Mesenchymal stem cell (in vitro differentiated cells and primary cell): ENCODE data around the gene DMGDH.

Experiments
- DNase-seq: peaks from one replicate; pipeline ENCODE4 v3.0.0-alpha.2; 2013
- H2AFZ ChIP-seq: one replicate; pipeline ENCODE4 v1.6.1; 2013; ENCODE audit warnings: low read depth, mild to moderate bottlenecking, control low read depth, inconsistent platforms, low read length, moderate library complexity
- H2AK5ac ChIP-seq: 2 replicates; pipeline ENCODE4 v1.6.1; 2013; ENCODE audit warnings: low read length, moderate library complexity, mild to moderate bottlenecking, inconsistent platforms; ENCODE audit not compliant: severe bottlenecking
- H2BK120ac ChIP-seq: one replicate; pipeline ENCODE4 v1.6.1; 2013; ENCODE audit warnings: low read depth, mild to moderate bottlenecking, inconsistent platforms, low read length, moderate library complexity
- H2BK12ac ChIP-seq, 2 experiments: one replicate each; pipeline ENCODE4 v1.6.1; 2013; ENCODE audit warnings: inconsistent platforms in 2 of 2, low read length in 2 of 2, mild to moderate bottlenecking in 2 of 2, moderate library complexity in 2 of 2, control low read depth in 1 of 2
- H2BK15ac ChIP-seq: one replicate; pipeline ENCODE4 v1.6.1; 2013; ENCODE audit warnings: mild to moderate bottlenecking, low read depth, inconsistent platforms; ENCODE audit not compliant: poor library complexity, severe bottlenecking
- H2BK5ac ChIP-seq: 2 replicates; pipeline ENCODE4 v1.6.1; 2013; ENCODE audit warnings: low read depth, mild to moderate bottlenecking, low read length, control low read depth, inconsistent platforms; ENCODE audit not compliant: poor library complexity, severe bottlenecking
- H3K14ac ChIP-seq, 2 experiments: one replicate each; pipeline ENCODE4 v1.6.1; 2013; ENCODE audit warnings: inconsistent platforms in 2 of 2, low read length in 2 of 2, control low read depth in 1 of 2, mild to moderate bottlenecking in 1 of 2, moderate library complexity in 1 of 2
- H3K18ac ChIP-seq, 2 experiments: one replicate each; pipeline ENCODE4 v1.6.1; 2013; ENCODE audit warnings: inconsistent platforms in 2 of 2, low read length in 2 of 2, control low read depth in 1 of 2, low read depth in 1 of 2, mild to moderate bottlenecking in 1 of 2
- H3K23ac ChIP-seq, 2 experiments: one replicate each; pipeline ENCODE4 v1.6.1; 2013; ENCODE audit warnings: inconsistent platforms in 2 of 2, low read length in 2 of 2, mild to moderate bottlenecking in 2 of 2, moderate library complexity in 2 of 2, control low read depth in 1 of 2
- H3K27ac ChIP-seq: 2 replicates; pipeline ENCODE4 v1.5.1; 2013; ENCODE audit warnings: mild to moderate bottlenecking, moderate library complexity, low read length, control low read depth, inconsistent platforms; ENCODE audit not compliant: poor library complexity, severe bottlenecking
- H3K27me3 ChIP-seq, 2 experiments: 2 replicates each; pipeline versions ENCODE4 v1.6.1 to v1.7.0; 2013; ENCODE audit warnings: low read length in 2 of 2, mild to moderate bottlenecking in 2 of 2, moderate library complexity in 2 of 2, control low read depth in 1 of 2, inconsistent platforms in 1 of 2; ENCODE audit not compliant: control insufficient read depth in 1 of 2, insufficient read depth in 1 of 2
- H3K36me3 ChIP-seq, 2 experiments: 2 replicates each; pipeline versions ENCODE4 v1.6.1 to v1.7.0; 2013; ENCODE audit warnings: low read length in 2 of 2, control low read depth in 1 of 2, inconsistent platforms in 1 of 2, low read depth in 1 of 2, mild to moderate bottlenecking in 1 of 2; ENCODE audit not compliant: insufficient read depth in 2 of 2, control insufficient read depth in 1 of 2
- H3K4ac ChIP-seq, 2 experiments: one replicate each; pipeline ENCODE4 v1.6.1; 2013; ENCODE audit warnings: inconsistent platforms in 2 of 2, low read length in 2 of 2, mild to moderate bottlenecking in 2 of 2, moderate library complexity in 2 of 2, control low read depth in 1 of 2, low read depth in 1 of 2
- H3K4me1 ChIP-seq: 2 replicates; pipeline ENCODE4 v1.6.1; 2013; ENCODE audit warnings: low read depth, low read length, control low read depth; ENCODE audit not compliant: control insufficient read depth, insufficient read depth
- H3K4me2 ChIP-seq: 2 replicates; pipeline ENCODE4 v1.6.1; 2013; ENCODE audit warnings: low read length, mild to moderate bottlenecking, inconsistent platforms; ENCODE audit not compliant: poor library complexity, severe bottlenecking
- H3K4me3 ChIP-seq, 2 experiments: 2 replicates each; pipeline versions ENCODE4 v1.5.1 to v1.7.0; 2013; ENCODE audit warnings: low read length in 2 of 2, mild to moderate bottlenecking in 2 of 2, control low read depth in 1 of 2, low read depth in 1 of 2; ENCODE audit not compliant: insufficient read depth in 1 of 2
- H3K79me1 ChIP-seq: replicated peaks from 2 replicates; pipeline ENCODE4 v1.6.1; 2013; ENCODE audit warnings: mild to moderate bottlenecking, control low read depth, low read length, inconsistent platforms; ENCODE audit not compliant: poor library complexity, severe bottlenecking
- H3K9ac ChIP-seq: 2 replicates; pipeline ENCODE4 v1.7.0; 2013; ENCODE audit warnings: mild to moderate bottlenecking, low read length, moderate library complexity
- H3K9me3 ChIP-seq: 2 replicates; pipeline ENCODE4 v1.7.0; 2013; ENCODE audit warnings: mild to moderate bottlenecking, low read length; ENCODE audit not compliant: control insufficient read depth
- H4K8ac ChIP-seq: one replicate; pipeline ENCODE4 v1.6.1; 2013; ENCODE audit warnings: inconsistent platforms, mild to moderate bottlenecking, low read length, moderate library complexity
- H4K91ac ChIP-seq: one replicate; pipeline ENCODE4 v1.6.1; 2013; ENCODE audit warnings: mild to moderate bottlenecking, low read length, inconsistent platforms
- WGBS: methylation state at CpG from one replicate; pipeline ENCODE4 v1.1.7; 2013; ENCODE audit warnings: mixed read lengths; 5-methylcytosine and 5-hydroxymethylcytosine counted together

The DMGDH gene

GRCh38 chr5:79025054-79025472 lies 44.4 kb downstream of the DMGDH start:
- Histone ChIP-seq H2AK5ac (no peak overlapping the region), H3K4me1 (peaks cover 3% of the 10 kb centered on the region), H2BK15ac (no peak overlapping the region), H3K18ac (no peak overlapping the region), H3K4me3 (peak overlapping the region in 1 of 2 experiments; percentile 74), H2BK12ac (no peak overlapping the region), H2AFZ (peak overlapping the region; percentile 66), H3K4ac (no peak overlapping the region), H3K4me2 (peak overlapping the region; percentile 56), H3K9me3 (no peaks in the 10 kb centered on the region), H3K9ac (peak overlapping the region; percentile 79), H3K36me3 (no peaks in the 10 kb centered on the region), H3K14ac (no peak overlapping the region), H3K27ac (no peak overlapping the region), H2BK120ac (no peak overlapping the region), H2BK5ac (no peak overlapping the region), H3K23ac (no peak overlapping the region), H4K8ac (peak overlapping the region; percentile 27), H3K79me1 (no peaks in the 10 kb centered on the region), H4K91ac (no peak overlapping the region), H3K27me3 (peaks cover 0 to 3% of the 10 kb centered on the region in 2 experiments)
- 20% methylated on average over 13 of the region's 13 CpGs for WGBS
- peak; percentile 63 for DNase-seq

- no peak overlapping the region for H3K4me2 ChIP-seq
- peaks cover 0 to 3% of the 10 kb centered on the region in 2 experiments for H3K27me3 ChIP-seq
- H2AK5ac ChIP-seq, result no peak overlapping the region
- H3K9ac ChIP-seq, result no peak overlapping the region
- WGBS, result no CpG with 5 or more reads among the region's 1 CpG
- H4K91ac ChIP-seq, result no peak overlapping the region
- H3K36me3 ChIP-seq, result no peaks in the 10 kb centered on the region
- H3K27ac ChIP-seq, result no peak overlapping the region
- no peak overlapping the region for H3K14ac ChIP-seq
- H2BK5ac ChIP-seq, result no peak overlapping the region
- H3K4me3 ChIP-seq, result no peak overlapping the region
- DNase-seq, result no peak
- H4K8ac ChIP-seq, result no peak overlapping the region
- no peaks in the 10 kb centered on the region for H3K9me3 ChIP-seq
- H2AFZ ChIP-seq, result no peak overlapping the region
- no peak overlapping the region for H2BK12ac ChIP-seq
- H3K4me1 ChIP-seq, result peaks cover 3% of the 10 kb centered on the region
- H3K18ac ChIP-seq, result no peak overlapping the region
- no peaks in the 10 kb centered on the region for H3K79me1 ChIP-seq
- H3K23ac ChIP-seq, result no peak overlapping the region
- H3K4ac ChIP-seq, result no peak overlapping the region
- no peak overlapping the region for H2BK120ac ChIP-seq
- H2BK15ac ChIP-seq, result no peak overlapping the region
Observed at GRCh38 chr5:79023947-79024346, 45.5 kb downstream of the DMGDH start.

GRCh38 chr5:79023348-79023747 lies 46.1 kb downstream of the DMGDH start:
- Histone ChIP-seq H4K8ac (no peak overlapping the region), H3K9me3 (no peaks in the 10 kb centered on the region), H3K36me3 (no peaks in the 10 kb centered on the region), H3K79me1 (no peaks in the 10 kb centered on the region), H2BK5ac (no peak overlapping the region), H3K27ac (no peak overlapping the region), H3K18ac (no peak overlapping the region), H3K9ac (no peak overlapping the region), H3K27me3 (peaks cover 0 to 3% of the 10 kb centered on the region in 2 experiments), H2BK15ac (no peak overlapping the region), H2AFZ (no peak overlapping the region), H3K4me1 (peaks cover 3% of the 10 kb centered on the region), H3K14ac (no peak overlapping the region), H4K91ac (no peak overlapping the region), H3K4me2 (no peak overlapping the region), H2BK120ac (no peak overlapping the region), H2BK12ac (no peak overlapping the region), H2AK5ac (no peak overlapping the region), H3K23ac (no peak overlapping the region), H3K4ac (no peak overlapping the region), H3K4me3 (no peak overlapping the region)
- WGBS, result 100% methylated on average over 1 of the region's 1 CpG
- no peak for DNase-seq

DNA sequence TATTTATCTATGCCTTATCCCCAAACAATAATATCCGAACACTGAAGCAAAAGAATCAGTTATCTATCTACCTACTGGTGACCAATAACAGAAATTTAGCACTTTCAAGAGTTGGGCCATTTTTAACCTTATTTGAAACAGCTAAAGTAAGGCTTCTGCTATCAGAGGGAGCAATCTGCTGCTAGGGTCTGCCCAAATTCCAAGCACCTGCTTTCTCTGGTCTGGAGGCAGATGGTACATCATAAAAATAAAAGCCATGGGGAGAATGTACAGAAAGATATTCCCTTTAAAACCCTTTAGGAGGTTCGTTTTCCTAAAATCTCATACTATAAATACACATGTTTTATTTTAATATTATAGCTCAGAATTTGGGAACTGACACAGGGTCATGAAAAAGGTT lies 46.7 kb downstream of the DMGDH start:
- no peak overlapping the region for H2AFZ ChIP-seq
- no peak overlapping the region for H3K14ac ChIP-seq
- no peak overlapping the region for H2BK12ac ChIP-seq
- H2BK15ac ChIP-seq, result no peak overlapping the region
- no peaks in the 10 kb centered on the region for H3K9me3 ChIP-seq
- no peak overlapping the region for H2BK5ac ChIP-seq
- no peak overlapping the region for H3K9ac ChIP-seq
- H2BK120ac ChIP-seq, result no peak overlapping the region
- no peak overlapping the region for H3K18ac ChIP-seq
- H3K4me1 ChIP-seq, result peaks cover 3% of the 10 kb centered on the region
- no peak overlapping the region for H4K91ac ChIP-seq
- H3K4me2 ChIP-seq, result no peak overlapping the region
- H3K27ac ChIP-seq, result no peak overlapping the region
- no peaks in the 10 kb centered on the region for H3K36me3 ChIP-seq
- no peak overlapping the region for H3K23ac ChIP-seq
- no peak overlapping the region for H3K4me3 ChIP-seq
- no peak overlapping the region for H2AK5ac ChIP-seq
- H3K79me1 ChIP-seq, result no peaks in the 10 kb centered on the region
- no peak overlapping the region for H4K8ac ChIP-seq
- DNase-seq, result no peak
- peaks cover 0 to 3% of the 10 kb centered on the region in 2 experiments for H3K27me3 ChIP-seq
- WGBS, result 100% methylated on average over 1 of the region's 2 CpGs
- H3K4ac ChIP-seq, result no peak overlapping the region
